ENCODE measurements around the gene SREK1IP1. TPM values are rescaled to one million over a fixed set of nuclear protein-coding genes. Genes with fewer than 3 reads are reported as not detected.

The SREK1IP1 gene
- polyA plus RNA-seq (ENCODE audit: insufficient read length) = 10.3 TPM

- peak; percentile 90 for DNase-seq
These were observed at the start of gene SREK1IP1, which contains the start of gene CWC27 for GRCh38 chr5:64768358-64769312. Gene SREK1IP1, minus strand, starts transcription at chr5:64768691. Its CDS starts 174 bp downstream, at chr5:64768517. Gene CWC27, plus strand, starts transcription at chr5:64768930. Its CDS starts 217 bp downstream, at chr5:64769147.

- DNase-seq = no peak
These were observed 49.8 kb upstream of the SREK1IP1 start for GRCh38 chr5:64818245-64818644.

GRCh38 chr5:64814073-64814472, 45.6 kb upstream of the SREK1IP1 start:
- no peak for DNase-seq

- DNase-seq = peak; percentile 32
These were observed 42.7 kb upstream of the SREK1IP1 start for GRCh38 chr5:64811050-64811640.

GRCh38 chr5:64807520-64807919, 39.0 kb upstream of the SREK1IP1 start:
- DNase-seq = no peak

GRCh38 chr5:64806537-64806936, 38.0 kb upstream of the SREK1IP1 start:
- DNase-seq = no peak

GRCh38 chr5:64800926-64801325, 32.4 kb upstream of the SREK1IP1 start:
- DNase-seq = no peak

- no peak for DNase-seq
These were observed 27.8 kb upstream of the SREK1IP1 start for GRCh38 chr5:64796301-64796700.

- DNase-seq = no peak
These were observed 25.7 kb upstream of the SREK1IP1 start for GRCh38 chr5:64794053-64794770.

GRCh38 chr5:64792469-64792868, 24.0 kb upstream of the SREK1IP1 start:
- DNase-seq = no peak

- DNase-seq = no peak
These were observed 21.7 kb upstream of the SREK1IP1 start for GRCh38 chr5:64790210-64790609.

- DNase-seq = no peak
These were observed 21.0 kb upstream of the SREK1IP1 start for GRCh38 chr5:64789457-64789856.

GRCh38 chr5:64788156-64788555, 19.7 kb upstream of the SREK1IP1 start:
- no peak for DNase-seq

- DNase-seq = no peak
These were observed 17.9 kb upstream of the SREK1IP1 start for GRCh38 chr5:64786372-64786771.

- DNase-seq = peak; percentile 78
These were observed 16.0 kb upstream of the SREK1IP1 start for GRCh38 chr5:64784451-64785025.

GRCh38 chr5:64775291-64775690, 6.8 kb upstream of the SREK1IP1 start:
- no peak for DNase-seq

GRCh38 chr5:64773533-64773932, 5.0 kb upstream of the SREK1IP1 start:
- DNase-seq = no peak

- no peak for DNase-seq
These were observed 3.2 kb upstream of the SREK1IP1 start for GRCh38 chr5:64771736-64772135.

- no peak for DNase-seq
These were observed 1.4 kb upstream of the SREK1IP1 start for GRCh38 chr5:64769855-64770254.

GRCh38 chr5:64767959-64768357, 533 bp downstream of the SREK1IP1 start:
- DNase-seq = no peak

GRCh38 chr5:64766941-64767340, 1.6 kb downstream of the SREK1IP1 start:
- no peak for DNase-seq

GRCh38 chr5:64765804-64766504, 2.5 kb downstream of the SREK1IP1 start:
- no peak for DNase-seq

Data from hindlimb muscle (tissue), 1 donor.